Hepatocyte (in vitro differentiated cells): ENCODE data around the gene ACVR1.

ENCODE experiments used
- CTCF ChIP-seq: fragments of 200-600 bp; sonication (generic); IDR thresholded peaks from 2 replicates; pipeline ENCODE4 v1.5.1; 2016; ENCODE audit warnings: antibody characterized with exemption, mild to moderate bottlenecking; ENCODE audit not compliant: poor library complexity
- EZH2 ChIP-seq: fragments of 200-600 bp; sonication (generic); IDR thresholded peaks from 2 replicates; pipeline ENCODE4 v1.6.1; 2016; ENCODE audit warnings: antibody characterized with exemption, mild to moderate bottlenecking, borderline replicate concordance
- EZH2phosphoT487 ChIP-seq: fragments of 200-600 bp; sonication (generic); IDR thresholded peaks from one replicate; pipeline ENCODE4 v1.6.1; 2018; ENCODE audit warnings: antibody characterized with exemption, mild to moderate bottlenecking, low read depth, moderate library complexity; ENCODE audit not compliant: unreplicated experiment, severe bottlenecking

- TF ChIP-seq CTCF, result no peak
- TF ChIP-seq EZH2, result no peak
- no peak for TF ChIP-seq EZH2phosphoT487
These were observed 35.5 kb downstream of the ACVR1 start for GRCh38 chr2:157840568-157841156.
